ENCODE measurements around the gene MAPKBP1.

The MAPKBP1 gene

DNA sequence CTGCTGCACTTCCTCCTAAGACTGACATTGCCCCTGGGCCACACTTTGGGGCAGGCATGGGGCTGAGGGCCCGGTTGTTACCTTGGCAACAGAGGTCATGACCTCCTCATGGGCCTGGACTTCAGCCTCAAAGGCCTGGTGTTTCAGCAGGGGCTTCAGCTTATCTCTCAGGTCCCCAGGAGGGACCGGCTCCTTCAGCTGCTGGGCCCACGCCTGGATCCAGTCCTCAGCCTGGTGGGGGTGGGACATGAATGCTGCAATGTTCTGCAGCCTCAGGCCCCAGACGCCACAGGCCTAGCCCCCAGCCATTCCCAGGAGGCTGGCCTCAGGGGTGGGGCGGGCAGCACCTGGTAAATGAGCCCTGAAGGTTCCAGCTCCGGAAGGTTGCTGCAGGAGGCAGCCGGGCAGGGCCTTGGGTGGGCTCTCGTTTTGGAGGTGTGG lies 92.0 kb downstream of the MAPKBP1 start:
- no peak for DNase-seq (ENCODE audit: extremely low read depth in 1 of 2, low read depth in 1 of 2)

DNA sequence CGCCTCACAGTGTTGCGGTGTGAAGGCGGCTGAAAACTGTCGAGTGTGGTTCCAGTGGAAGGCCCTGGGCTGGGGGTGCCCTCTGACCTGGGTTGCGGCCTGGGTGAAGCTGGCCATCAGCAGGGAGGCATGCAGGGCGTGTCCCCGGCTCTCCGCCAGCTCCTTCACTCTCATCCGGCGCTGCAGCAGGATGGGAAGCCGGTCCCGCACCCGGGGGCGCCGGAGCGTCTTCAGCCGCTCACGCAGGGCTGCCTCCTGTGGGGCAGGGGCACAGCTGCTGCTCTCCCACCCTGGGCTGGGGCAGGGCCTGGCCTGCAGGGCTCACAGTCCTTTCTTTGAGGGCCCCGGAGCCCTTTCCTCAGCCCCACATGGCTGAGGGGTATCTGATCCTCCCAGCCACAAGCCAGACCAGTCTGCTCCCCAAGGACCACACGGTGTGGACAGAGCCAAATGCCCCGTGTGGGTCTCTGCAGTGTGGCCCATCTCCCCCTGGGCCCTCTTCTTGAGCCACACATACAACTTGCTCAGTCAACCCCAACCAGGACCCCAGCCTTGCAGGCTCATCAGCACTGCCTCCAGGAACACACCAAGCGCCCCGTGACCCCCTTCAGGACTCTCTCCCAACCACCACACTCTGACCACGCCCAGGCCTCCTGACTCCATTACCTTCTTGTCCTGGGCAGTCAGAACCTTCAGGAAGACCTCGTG lies 92.7 kb downstream of the MAPKBP1 start:
- DNase-seq (ENCODE audit: extremely low read depth in 1 of 2, low read depth in 1 of 2) = no peak

DNA sequence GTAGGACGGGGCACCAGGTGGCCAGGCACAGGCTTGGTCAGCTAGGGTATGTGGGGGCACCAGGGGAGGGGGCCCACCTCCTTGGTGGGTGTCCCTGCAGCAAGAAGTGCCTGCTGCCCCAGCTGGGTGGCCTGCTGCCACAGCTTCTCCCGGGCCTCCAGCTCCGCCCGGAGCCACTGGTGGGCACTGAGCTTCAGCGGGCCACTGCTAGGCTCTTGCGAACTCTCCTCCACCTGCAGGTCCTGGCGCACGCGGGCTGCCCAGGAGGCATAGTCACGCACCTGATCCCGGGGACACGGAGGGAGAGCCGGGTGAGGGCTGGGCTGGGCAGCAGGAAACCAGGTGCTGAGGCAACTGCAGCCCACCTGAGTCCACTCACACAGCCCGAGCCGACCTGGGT lies 94.0 kb downstream of the MAPKBP1 start:
- DNase-seq (ENCODE audit: extremely low read depth in 1 of 2, low read depth in 1 of 2) = no peak

DNA sequence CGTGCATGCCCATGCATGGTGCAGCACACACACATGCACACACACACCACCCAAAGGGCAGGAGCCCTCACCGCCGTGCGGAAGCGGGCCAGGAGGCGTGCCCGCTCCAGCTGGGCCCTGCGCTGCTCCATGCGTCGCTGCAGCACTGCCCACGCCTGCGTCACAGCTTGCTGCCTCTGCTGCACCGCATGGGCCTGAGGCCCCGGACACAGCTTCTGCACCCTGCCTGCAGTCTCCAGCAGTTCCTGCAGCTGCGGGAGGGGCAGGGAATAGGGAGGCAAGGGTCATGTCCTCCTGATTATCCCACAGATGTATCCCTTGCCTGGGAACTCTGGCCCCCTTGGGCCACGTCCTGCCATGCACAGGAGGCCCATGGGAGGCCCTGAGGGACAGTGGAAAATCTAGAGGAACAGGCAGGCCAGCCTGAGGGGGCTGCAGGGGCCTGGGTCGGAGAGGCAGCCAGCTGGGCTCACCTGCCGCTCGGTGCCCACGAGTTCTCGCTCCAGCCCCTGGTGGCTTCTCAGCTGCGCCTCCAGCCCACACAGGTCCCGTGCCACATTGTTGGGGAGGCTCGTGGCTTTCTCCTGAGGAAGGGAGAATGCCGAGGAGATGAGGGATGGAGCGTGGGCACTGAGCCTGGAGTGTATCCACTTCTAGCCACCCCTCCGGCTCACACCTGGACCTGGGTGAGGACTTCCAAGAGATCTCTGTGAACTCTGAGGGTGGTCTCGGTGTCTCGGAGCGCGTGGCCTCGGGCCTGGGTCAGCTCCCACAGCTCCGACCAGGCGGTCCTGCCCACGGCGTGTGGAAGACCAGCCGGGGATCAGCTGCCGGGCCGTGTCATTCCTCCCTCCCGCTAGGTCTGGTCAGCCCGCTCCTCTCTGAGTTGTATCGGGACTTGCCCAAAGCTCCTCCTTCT lies 95.7 kb downstream of the MAPKBP1 start:
- DNase-seq (ENCODE audit: extremely low read depth in 1 of 2, low read depth in 1 of 2) = no peak

DNA sequence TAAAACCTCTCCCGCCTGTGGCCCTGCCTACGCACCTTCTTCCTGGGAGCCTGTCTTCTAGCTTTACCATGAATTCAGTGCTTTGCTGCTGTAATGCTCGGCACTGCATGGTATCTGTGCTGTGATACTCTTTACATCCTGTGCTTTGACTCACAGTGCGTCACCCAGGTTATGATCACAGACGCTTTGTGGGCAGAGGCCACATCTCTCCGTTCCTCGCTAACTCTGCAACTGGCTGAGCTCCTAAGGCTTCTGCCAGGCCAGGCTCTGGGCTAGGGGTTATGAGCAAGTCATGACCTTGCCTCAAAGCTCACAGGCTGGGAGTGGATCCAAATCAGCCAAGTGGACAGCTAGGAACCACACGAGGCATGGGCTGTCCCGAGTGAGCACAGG lies 96.4 kb downstream of the MAPKBP1 start:
- DNase-seq (ENCODE audit: extremely low read depth in 1 of 2, low read depth in 1 of 2) = peak; percentile 20 to 35

DNA sequence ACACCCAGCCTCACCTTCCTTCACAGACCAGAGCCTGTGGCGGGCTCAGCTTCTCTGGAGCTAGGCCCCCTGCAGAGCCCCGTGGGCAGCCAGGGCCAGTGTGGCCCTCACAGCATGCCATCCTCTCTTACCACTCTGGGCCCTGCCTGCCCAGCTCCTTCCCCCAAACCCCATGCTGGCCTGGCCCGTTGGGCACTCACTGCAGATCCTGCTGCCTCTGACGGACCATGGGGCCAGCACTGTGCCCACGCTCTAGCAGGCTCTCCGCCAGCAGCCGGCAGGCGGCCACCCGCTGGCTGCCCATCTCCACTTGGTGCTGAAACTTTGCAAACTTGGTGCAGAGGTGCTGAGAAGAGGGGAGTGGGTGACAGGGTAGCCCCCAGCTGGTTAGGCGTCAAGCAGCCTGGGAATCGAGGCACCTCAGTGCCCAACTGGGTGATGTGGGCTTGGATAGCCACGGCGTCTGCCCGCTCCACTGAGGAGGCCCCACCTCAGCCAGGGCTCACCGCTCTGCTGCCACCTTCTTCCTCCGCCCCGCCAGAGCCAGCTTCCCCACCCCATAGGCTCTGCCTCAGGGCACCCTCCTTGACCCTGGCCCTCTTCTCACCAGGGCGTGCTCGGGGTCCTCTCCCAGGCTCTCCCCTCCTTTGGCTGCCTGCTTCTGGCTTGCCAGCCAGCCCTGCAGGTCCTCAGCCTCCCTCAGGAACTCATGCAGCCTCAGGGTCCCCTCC lies 97.1 kb downstream of the MAPKBP1 start:
- DNase-seq (ENCODE audit: extremely low read depth in 1 of 2, low read depth in 1 of 2) = no peak

DNA sequence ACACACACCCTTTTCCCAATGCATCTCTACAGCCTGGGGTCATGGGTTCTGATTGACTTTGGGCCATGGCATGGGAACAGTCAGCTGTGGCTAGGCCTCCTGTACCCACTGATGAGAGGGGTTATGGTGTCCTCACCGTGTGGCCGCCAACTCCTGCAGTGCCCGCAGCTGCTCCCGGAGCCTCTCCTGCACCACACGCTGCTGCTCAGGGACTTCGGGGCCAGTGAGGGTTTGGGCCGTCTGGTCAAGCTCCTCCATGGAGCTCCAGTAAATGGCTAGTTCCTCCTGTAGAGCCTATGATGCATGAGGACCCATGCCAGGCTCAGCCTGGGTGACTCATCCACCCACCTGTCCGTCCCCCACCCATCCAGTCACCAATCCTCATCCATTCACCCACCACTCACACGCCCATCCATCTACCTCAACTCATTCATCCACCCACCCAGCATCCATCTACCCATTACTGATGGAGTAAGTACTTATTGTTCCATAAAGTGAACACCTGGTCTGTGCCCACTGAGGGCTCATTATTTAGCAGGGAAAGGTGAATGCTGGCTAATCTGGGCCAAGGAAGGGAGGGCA lies 98.0 kb downstream of the MAPKBP1 start:
- DNase-seq (ENCODE audit: extremely low read depth in 1 of 2, low read depth in 1 of 2) = no peak

DNA sequence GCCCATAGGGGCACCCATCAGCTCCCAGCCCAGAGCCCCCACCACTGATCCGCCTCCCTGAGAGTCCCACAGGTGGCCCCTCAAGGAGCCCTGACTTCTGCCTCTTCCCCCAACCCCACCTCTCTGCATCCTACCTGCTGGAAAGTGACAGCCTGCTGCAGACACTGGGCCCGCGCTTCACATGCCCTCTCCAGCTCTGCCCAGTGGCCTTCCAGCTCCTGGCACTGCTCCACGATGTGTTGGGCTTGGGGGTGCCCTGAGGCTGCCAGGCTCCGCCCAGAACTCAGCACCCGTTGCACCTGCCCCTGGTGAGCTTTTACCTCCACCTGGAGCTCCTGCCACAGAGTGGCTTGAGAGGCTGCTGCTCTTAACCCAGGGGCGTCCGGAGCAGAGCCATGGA lies 99.4 kb downstream of the MAPKBP1 start:
- DNase-seq (ENCODE audit: extremely low read depth in 1 of 2, low read depth in 1 of 2) = no peak

DNA sequence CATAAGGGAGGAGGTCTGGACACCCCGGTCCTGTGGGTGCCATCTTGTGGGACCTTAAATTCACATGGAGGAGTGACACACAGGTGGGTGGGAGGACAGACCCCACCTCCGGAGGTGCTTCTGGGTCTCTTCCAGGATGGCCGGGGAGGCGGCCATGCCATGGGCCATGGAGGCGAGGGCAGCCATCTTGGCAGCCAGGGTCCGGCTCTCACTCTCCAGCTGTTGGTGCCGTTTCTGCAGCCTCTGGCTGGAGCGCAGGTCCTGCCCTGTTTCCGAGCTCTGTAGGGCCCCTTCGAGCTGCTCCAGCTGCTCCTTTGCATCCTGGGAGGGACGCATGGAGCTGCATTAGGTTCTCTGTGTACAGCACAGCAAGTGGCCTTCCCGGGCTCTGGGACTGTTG lies 100.5 kb downstream of the MAPKBP1 start:
- no peak for DNase-seq (ENCODE audit: extremely low read depth in 1 of 2, low read depth in 1 of 2)

DNA sequence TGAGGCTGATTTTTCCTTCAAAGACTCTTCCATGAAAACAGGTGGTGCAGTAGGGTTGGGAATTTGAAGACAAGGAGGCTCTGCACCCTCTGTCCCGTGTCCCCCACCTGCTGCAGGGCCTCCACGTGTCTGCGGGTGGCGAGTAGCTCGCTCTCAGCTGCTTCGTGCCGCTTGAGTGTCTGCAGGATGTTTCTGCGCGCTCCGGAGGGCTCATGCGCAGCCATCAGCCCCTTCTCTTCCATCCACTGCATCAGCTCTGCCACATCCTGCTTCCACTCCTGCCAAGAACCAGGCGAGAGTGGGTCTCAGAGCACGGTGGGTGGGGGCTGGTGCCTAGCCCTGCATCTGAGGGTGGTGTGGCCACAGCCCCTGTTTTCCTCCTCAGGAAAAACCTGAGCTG lies 101.7 kb downstream of the MAPKBP1 start:
- no peak for DNase-seq (ENCODE audit: extremely low read depth in 1 of 2, low read depth in 1 of 2)

DNA sequence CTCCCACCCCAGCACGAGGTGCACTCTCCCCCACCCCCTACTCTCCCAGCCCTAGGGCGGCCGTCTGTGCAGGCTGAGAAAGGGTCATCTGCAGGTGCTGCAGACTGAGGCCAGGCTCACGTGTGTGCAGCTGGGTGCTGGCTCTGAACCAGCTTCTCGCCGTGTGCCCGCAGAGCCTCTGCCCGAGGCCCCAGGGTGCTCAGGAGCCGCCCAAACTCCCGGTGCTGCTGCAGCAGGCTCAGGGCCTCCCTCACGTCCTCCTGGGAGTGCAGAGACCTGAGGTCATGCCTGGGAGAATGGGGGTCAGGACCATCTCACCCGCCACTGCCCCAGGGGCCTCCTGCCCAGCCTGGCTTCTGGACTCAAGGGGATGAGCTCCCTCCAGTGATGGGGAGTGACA lies 102.4 kb downstream of the MAPKBP1 start:
- no peak for DNase-seq (ENCODE audit: extremely low read depth in 1 of 2, low read depth in 1 of 2)
